Right renal pelvis (tissue), 4 donors: ENCODE results near the gene PDE11A. TPM values are rescaled to one million over a fixed set of nuclear protein-coding genes. Genes with fewer than 3 reads are reported as not detected.

Experiments
- DNase-seq, 4 donors: peaks; one replicate each; pipeline ENCODE4 v3.0.0-alpha.2; 2013; ENCODE audit warnings: low read depth in 4 of 4, low spot score in 3 of 4, missing footprints in 1 of 4
- polyA plus RNA-seq, 4 donors: library from polyadenylated mRNA; unstranded; fragments of 120-200 nt; gene quantifications; one replicate each; pipeline ENCODE4 v1.2.1, GENCODE V29; 2013; ENCODE audit not compliant: insufficient read length in 4 of 4

PDE11A gene
- polyA plus RNA-seq, 4 donors: 4.7 to 8.6 (median 7.1) TPM

- no peak for DNase-seq
Measured at GRCh38 chr2:177678939-177679338, 393.6 kb downstream of the PDE11A start.

GRCh38 chr2:177676636-177677035 lies 395.9 kb downstream of the PDE11A start:
- no peak for DNase-seq

- DNase-seq: no peak
Measured at GRCh38 chr2:177675825-177676224, 396.8 kb downstream of the PDE11A start.

- DNase-seq: no peak
Measured at GRCh38 chr2:177675350-177675821, 397.2 kb downstream of the PDE11A start.

- no peak for DNase-seq
Measured at GRCh38 chr2:177673602-177674595, 398.7 kb downstream of the PDE11A start.

- no peak for DNase-seq
Measured at GRCh38 chr2:177671662-177672061, 400.9 kb downstream of the PDE11A start.

- DNase-seq: no peak
Measured at GRCh38 chr2:177670791-177671535, 401.6 kb downstream of the PDE11A start.

- no peak for DNase-seq
Measured at GRCh38 chr2:177669625-177670330, 402.8 kb downstream of the PDE11A start.

GRCh38 chr2:177669201-177669600 lies 403.4 kb downstream of the PDE11A start:
- DNase-seq: no peak

GRCh38 chr2:177668617-177669016 lies 404.0 kb downstream of the PDE11A start:
- DNase-seq: no peak

GRCh38 chr2:177667626-177668025 lies 405.0 kb downstream of the PDE11A start:
- no peak for DNase-seq

GRCh38 chr2:177666408-177666807 lies 406.2 kb downstream of the PDE11A start:
- DNase-seq: no peak

- DNase-seq: no peak
Measured at GRCh38 chr2:177665948-177666347, 406.6 kb downstream of the PDE11A start.

GRCh38 chr2:177665328-177665727 lies 407.2 kb downstream of the PDE11A start:
- no peak for DNase-seq

GRCh38 chr2:177662895-177663294 lies 409.7 kb downstream of the PDE11A start:
- DNase-seq: no peak

- DNase-seq: no peak
Measured at GRCh38 chr2:177660742-177661141, 411.8 kb downstream of the PDE11A start.

- no peak for DNase-seq
Measured at GRCh38 chr2:177658309-177658708, 414.3 kb downstream of the PDE11A start.

- DNase-seq: no peak
Measured at GRCh38 chr2:177651833-177652232, 420.7 kb downstream of the PDE11A start.

GRCh38 chr2:177649568-177650518 lies 422.7 kb downstream of the PDE11A start:
- no peak for DNase-seq

GRCh38 chr2:177646791-177647190 lies 425.8 kb downstream of the PDE11A start:
- DNase-seq: no peak
